ENCODE data around the gene TIGAR.

Gene TIGAR

DNA sequence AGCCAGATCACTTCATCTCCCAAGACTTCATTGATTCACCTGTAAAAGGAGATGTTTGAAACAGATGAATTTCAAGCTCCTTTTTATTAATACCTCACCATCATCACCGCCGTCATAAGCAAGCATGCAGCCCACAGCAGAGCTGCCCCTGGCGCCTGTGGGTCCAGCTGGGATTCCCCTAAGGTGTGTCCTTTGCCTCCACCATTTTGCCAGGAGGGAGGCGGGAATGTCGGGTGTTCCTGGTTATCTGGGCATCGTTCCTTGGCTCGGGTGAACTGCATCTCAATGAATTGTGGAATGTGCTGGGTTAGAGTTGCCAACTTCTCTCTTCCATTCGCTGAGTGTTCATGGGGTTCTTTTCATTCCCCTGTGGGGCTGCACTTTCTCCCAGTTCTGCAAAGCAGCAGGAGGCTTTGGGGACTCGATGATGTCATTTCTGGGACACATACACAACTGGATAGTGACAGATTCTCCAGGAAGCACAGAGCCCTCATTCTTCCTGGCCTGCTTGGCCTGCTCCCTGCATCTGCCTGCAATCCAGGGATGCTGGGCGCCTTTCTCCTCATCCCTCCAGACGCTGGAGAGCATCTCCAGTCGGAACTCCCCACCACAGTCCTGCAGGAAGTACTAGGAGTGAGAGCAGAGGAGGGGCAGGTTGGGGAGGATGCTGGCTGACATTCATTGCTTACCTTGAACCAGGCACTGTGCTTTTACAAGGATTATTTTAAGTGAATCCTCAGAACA, 37.3 kb upstream of the TIGAR start:
- no peak for DNase-seq

DNA sequence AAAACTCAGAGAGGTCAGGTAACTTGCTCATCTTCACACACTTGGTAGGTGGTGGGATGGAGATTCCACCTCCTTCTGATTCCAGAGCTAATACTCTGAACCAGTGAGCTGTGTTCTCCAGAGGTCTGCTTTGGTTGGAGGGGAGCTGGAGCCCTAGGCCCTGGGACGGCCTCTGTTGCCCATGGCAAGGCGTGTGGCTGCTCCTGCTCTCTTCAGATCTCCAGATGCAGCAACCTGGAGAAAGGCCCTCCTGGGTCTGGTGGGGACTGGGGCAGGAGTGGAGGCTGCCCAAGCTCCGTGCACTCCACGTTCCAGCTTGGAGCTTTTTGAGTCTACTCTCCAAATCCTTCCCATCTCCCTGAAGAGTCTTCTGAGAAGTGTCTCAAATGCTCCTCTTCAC, 36.7 kb upstream of the TIGAR start:
- DNase-seq: no peak

DNA sequence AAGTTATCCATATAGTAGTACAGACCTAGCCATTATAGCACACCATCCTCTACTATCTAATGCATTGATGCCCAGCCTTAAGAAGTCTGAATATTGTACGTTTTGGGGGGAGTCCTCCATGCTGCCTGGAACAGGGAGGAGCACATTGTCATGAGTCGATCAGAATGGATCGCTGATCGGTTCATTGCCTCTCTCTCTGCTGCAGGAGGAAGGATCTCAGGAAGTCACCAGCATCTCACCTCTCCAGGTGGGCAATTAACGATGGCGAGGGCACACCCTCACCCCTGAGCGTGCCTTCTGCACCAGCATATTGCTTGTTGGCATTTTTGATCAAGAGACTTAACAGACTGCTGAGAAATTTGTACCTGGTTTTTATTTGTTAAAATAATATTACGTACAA, 35.9 kb upstream of the TIGAR start:
- DNase-seq: no peak

DNA sequence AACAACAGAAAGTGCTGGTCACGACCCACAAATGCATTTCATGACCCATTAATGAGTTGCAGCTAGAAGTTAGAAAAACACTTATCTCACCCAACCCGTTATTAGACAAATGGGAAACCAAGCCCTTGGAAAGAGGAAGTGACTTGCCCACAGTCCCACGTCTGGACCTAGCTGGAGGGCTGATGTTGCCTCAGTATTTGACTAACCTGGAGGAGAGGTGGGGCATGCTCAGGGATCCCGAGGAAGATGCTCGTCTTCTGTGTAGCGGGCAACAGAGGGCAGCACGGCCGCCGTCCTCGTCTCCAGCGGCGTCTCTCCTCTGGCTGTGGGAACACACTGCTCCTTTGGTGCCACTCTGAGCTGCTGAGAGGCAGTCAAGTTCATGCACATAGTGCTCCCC, 34.8 kb upstream of the TIGAR start:
- no peak for DNase-seq

DNA sequence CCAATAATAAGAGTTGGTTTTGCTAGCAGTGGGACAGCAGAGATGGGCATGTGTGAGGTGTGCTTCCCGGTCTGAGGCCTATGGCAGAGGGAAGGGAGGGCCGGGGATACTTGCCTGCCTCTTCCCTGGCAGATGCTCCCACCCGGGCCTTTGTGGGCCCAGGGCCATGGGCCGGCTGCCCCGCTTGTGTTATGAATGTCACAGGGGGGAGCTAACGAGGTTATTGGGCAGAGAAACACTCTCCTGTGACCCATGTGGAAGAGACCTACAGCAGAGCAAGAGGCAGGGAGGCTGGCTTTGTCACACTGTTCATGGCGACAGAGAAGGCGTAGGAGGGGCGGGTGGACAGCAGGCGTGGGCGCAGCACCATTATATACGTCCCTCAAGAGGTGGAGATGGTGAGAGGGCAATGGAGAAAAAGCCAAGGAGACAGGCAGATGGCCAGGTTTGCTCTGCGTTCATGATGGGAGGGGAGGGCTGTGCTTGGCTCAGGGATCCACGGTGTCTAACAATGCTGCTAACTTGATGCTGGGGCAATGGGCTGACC, 34.2 kb upstream of the TIGAR start:
- no peak for DNase-seq

DNA sequence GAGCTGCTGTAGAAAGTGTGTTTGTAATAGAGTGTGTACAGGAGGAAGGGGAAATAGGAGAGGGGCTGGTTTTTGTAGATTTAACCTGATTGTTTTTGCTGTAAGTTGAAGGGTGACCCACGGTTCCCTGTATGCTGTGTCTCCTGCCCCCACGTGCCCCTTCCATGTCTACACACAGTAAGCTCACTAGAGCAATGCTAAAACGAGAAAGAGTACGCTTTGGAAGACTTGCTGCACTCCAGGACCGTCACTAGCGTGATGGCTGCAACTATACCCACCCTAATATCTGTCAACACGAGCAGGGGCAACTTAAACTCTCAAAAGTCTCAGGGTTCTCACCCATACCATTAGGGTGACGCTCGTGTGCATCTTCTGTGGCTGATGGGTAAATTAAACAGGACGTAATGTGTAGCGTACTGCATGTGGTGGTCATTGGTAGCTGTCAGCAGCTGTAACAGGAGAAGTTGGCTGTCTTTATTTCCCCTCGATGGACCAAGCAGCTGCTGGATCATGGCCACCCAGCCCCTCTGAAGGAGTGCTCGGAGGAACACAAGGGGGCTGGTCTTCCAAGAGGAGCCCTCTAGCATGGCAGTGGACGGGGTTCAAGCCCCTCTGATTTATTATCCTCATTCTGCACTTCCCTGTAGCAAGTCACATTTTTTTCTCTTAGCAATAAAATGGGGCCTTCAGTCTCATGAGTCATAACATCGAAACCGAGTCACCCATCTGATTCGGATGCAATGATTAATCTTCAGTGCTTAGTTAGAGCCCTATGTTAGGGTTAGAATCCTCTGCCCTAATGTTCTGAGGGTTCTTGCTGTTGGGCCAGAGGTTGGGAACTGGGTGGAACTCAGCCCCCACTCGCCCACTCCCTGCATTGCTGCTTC, 33.4 kb upstream of the TIGAR start:
- no peak for DNase-seq

DNA sequence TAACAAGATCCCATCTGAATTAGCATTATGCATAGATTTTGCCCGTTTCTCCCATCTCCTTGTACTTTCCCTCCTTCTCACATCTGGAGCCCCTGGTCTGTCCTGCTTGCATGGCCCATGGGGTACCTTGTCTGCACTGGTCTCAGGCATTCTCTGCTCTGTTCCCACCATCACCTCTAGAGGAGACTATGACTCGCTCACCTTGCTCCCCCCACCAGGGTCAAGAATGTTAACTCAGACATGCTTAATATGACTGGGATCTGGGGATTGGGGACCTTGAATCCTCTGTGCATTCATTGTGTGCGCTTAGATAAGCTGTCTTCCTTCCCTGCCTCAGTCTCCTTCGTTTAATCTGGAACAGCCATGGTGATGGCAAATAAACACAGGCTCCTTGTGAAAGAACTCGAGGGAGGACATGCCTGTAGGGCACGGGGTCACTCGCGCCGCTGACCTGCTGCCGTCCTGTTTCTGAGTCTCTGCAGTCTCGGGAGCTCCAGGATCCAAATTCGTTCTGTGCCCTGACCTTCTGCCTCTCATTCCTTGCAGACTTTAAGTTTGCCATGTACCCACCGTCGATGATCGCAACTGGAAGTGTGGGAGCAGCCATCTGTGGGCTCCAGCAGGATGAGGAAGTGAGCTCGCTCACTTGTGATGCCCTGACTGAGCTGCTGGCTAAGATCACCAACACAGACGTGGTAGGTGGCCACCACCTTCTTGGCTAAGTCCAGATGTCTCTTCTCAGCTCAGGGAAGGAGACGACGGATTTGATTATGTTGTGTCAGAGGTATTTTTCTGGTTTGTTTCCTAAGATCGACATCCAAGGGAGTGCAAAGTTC, 32.5 kb upstream of the TIGAR start:
- no peak for DNase-seq

DNA sequence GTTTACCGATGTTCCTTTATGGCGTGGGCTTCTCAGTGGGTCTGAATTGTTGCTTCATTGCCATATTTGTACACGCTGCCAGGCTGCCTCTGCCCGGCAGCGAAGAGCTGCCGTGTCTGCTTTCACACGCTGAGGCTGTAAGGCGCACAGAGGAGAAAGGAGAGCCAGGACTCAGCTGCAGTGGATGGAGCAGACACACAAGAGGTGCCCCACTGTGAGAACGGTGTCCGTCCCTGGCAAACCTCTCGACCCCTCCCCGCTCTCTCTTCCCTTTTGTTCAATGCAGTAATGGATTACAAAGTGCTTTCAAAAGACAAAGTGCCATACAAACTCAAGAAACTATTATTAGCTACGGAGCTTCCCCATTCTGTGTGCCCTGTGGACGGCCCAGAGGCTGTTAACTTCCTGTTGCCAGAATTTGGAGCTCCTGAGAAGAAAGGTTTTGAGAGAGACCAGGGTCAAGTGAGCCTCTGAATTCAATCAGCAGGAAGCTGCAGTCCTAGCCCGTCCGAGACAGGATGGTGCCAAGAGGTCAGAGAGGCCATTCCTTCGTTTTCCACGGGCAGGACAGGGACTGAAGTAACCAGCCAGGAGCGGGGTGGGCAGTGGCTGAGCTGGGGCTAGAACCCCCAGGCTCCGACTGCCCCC, 31.7 kb upstream of the TIGAR start:
- no peak for DNase-seq

DNA sequence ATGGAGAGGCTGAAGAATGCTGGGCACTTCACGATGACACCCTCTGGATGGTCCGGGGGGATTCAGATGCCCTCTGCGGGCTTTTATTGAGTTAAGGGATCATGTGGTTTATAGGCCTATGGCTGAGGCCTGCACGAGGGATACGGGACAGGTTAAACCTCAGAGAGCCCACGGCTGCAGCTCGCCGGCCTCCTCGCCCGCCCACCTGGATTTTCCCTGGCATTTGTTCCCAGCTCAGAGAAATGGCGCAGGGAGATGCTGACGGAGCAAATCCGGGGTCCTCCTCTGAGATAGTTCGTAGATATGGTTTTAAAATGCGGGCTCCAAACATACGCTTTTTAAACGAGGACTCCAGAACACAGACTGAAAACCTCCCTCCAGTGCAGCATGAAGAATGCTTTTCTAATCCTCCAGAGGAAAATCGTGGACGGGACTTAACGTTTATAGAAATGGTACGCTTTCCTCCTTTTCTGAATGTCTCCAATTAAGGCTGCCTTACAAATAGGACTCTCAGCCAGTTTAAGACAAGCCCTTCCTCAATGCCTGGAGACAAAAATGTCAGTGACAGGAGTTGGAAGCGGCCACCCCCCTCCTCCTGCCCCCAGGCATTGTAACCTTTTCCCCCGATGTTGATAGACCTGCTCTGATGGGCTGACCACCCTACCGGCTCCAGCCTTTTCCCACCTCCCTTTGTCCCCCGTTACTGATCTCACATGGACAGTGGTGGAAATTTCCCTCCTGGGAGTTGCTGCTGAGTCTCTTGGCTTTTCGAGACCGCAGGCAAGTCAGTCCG, 30.8 kb upstream of the TIGAR start:
- no peak for DNase-seq

DNA sequence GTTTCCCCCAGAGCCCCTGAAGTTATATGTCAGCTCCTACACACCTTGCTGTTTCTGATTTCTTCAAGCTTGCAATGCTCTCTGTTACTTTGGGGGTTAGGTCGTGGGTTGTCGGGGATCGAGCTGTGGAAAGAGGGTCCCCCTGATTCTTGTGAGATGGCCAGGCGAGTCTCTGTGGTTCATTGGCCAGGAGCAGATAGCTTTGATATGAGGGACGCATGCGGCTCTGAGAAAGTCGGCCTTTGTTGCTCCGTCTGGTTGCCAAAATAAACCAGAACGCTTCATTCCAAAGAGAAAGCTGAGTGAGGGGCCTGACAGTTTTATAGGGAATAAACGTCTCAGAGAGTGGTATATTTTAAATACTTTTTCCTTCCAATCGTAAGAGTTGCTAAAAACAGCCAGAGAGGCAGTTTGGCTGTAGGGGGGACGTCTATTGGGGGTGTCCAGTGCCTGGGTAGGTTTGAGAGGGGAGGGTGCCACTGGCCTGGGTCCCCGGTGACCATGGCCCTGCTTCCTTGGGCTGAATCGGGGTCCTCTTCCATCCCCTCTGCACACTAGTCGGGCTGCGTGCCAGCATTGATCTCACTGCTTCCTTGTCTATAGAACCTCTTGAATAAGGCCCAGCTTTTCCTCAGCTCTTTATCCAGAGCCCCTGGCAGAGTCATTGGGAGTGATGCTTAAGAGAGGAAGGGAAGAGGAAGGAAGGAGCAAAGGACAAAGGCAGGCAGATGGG, 28.5 kb upstream of the TIGAR start:
- DNase-seq: no peak

DNA sequence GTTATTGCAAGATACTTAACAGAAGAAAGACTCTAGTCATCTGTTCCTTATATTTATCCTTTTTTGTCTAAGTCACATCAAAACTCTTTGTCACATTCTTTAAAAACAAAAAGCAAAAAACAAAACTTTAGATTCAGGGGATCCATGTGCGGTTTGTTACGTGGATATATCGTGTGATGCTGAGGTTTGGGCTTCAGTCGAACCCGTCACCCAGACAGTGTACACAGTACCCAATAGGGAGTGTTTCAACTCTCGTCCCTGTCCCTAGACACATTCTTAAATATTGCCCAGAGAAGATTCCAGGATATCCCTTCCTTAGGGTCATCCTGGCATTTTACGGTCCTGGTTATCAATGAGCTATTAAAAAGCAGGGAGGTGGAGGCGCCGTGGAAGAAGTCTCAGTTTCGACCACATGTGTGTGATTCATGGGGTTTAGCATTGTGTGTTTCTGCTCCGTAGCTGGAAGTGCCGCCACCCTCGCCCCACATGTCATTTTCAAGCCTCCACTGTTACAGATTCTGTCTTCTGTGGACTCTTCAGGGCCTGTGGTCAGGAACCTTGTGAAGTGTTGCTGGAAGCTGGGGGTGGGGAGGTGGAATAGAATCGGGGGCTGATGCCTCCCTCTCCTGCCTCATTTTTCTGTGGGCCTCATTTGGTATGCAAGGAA, 27.6 kb upstream of the TIGAR start:
- no peak for DNase-seq

DNA sequence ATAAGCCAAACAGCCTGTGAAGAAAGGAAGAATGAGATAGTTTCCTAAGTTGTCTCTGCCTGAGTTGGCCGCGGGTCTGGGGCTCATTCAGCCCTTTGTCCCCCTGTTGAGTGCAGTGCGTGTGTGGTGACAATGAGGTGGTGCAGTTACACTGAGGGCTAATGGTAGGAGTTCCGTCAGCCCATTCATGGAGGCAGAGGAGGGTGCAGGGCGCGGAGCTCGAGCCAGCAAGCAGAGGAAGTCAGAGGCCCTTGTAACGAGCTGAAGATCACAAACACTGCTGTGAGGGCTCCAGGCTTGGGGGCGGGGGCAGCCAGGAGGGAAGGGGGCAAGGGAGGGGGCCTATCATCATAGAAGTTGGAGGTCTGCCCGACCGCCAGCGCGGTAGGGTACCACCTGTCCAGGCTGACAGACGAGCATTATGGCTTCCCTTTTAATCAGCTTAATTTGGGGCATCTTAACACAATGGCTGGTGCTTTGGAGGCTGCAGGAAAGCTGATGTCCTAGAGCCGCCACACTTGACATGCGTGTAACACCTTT, 27.0 kb upstream of the TIGAR start:
- DNase-seq: no peak

DNA sequence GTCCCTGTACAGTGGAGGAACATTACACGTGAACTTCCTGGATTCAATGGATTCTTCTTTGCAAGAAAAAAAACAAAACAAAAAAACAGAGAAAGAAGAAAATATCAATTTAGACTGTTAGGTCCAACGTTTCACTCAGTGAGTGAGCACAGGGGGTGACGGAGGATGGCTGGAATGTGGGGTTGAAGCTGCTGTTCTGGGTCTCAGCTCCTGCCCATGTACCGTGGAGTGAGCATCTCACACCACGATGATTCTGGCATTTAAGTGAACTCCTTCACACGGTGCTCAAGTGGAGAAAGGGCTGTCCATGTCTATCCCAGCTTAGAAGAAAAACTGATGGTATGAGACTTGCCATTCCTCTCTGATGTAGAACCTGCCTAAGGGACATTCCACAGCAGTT, 24.3 kb upstream of the TIGAR start:
- no peak for DNase-seq

DNA sequence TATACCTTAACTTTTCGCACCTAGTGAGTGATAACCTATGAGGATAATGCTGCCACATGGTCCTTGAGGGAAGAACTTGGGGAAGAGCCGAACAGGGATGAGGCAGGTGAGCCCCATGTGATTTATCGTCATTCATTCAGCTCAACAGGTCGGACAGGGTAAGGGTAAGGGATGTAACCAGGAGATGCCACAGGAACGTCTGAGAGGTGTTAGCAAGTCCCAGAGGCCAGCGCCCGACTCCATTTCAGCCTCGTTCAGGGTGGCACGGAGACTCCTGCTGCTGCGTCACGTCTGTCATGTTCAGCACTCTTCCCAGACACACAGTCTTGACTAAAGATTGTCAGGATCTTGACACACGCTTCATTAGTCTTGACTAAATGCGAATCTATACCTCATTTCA, 23.4 kb upstream of the TIGAR start:
- no peak for DNase-seq

DNA sequence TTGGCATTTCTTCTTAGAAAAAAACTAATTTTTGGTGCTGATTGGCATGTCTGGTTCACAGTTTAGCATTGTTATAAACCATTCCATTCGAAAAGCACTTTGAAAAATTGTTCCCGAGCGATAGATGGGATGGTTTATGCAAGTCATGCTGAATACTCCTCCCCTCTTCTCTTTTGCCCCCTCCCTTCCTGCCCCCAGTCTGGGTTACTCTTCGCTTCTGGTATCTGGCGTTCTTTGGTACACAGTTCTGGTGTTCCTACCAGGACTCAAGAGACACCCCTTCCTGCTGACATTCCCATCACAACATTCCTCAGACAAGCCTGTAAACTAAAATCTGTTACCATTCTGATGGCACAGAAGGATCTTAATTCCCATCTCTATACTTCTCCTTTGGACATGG, 20.1 kb upstream of the TIGAR start:
- DNase-seq: no peak

DNA sequence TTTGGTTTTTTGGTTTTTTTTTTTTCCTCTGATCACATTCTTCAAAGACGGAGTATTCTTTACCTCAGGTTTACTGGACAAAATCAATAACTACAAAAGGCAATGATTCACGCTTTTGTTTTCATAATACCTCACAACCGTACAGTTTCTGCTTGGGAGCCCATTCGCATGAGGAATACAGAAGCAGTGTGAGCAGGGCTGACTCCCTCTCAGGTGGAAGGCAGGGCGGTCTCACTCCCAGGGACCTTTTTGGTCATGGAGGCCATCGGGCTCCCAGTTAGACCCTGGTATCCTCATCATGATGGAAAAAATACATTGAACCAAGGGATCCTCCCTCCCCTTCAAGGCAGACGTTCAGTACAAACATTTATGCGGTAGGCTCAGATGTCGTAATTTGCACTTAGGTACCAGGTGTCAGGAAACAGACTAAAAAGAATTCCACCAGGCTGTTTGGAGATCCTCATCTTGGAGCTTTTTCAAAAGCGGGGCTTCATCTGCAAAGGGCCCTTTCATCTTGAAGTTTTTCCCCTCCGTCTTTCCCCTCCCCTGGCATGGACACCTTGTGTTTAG, 19.0 kb upstream of the TIGAR start:
- DNase-seq: no peak

DNA sequence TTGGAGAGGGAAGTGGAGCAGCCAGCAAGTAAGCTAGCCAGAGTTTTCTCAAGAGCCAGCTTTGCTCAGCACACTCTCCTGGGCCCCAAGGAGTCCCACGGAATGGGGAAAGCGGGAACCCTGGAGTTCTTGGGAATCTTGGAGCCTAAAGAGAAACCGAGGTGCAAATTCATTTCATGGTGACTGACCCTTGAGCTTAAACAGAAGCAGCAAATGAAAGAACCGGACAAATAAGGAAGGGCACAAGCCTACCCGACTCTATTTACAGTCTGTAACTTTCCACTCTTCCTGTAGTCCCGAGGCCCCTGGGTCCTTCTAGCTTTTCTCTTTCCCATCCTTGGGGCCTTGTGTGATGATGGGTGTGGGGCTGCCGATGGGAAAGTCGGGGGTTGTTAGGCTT, 18.1 kb upstream of the TIGAR start:
- DNase-seq: no peak

DNA sequence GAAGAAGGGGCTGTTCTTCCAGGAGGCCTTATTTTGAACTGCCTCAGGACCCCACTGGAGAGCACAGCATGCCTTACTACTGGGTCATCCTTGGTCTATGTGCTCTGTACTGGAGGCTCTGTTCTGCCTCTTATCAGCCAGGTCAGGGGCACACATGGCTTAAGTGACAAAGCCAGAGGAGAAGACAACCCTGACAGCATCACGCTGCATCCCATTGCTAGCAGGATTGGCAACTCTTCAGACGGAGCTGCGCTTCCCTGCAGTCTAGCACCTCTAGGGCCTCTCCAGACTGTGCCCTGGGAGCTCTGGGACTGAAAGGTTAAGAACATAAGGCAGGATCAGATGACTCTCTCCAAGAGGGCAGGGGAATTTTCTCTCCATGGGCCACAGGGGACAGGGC, 17.3 kb upstream of the TIGAR start:
- DNase-seq: no peak

DNA sequence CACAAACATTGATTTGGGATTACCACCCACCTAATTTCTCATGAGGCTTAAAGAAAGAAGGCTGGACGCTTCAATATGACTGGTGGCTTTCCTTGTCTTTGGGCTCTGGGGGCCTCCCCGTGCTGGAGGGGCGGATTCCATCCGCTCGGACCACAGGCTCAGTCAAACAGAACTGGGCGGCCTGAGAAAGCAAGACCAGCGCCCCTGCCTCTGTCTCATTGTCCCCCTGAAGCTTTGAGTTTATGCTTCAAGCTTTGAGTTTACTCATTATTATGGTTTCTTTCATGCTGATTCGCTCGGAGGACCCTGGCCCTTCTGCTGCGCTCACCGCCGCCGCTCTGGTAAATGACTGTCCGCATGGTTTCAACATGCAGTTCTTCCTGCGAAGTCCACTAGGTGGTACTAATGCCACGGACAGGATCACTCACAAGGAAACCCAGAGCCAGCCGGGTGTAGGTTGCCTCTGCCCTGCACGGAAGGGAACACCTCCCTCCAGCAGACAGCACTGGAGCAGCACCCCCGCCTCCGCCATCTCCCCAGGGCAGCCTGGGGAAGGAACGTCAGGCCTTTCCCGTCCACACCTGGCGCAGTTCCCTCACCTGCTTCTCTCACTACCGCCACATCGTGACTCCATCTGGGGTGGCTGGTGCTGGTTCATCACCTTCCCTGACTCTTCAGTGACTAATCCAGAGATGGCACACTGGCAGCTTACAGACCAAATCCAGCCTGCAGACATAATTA, 13.2 kb upstream of the TIGAR start:
- DNase-seq: peak; percentile 41

All from NCI-H2081 treated with DMSO at 0.1 percent for 48 hours (cell line).